Inflammatory macrophage treated with lipopolysaccharide for 1 hour (primary cell): ENCODE measurements around the gene HMCN2.
"Not testable (repeated sequence)": the region's sequence is repeated elsewhere in the genome, so short reads cannot be mapped to it uniquely, and the experiment has no call there.

ENCODE experiments used
- DNase-seq, 2 donors: peaks; one replicate each; pipeline ENCODE4 v3.0.0-alpha.2; 2020 to 2022

HMCN2 gene

GRCh38 chr9:130422546-130422945, 157.0 kb downstream of the HMCN2 start:
- DNase-seq, result no peak

- DNase-seq, result no peak
These were observed 157.7 kb downstream of the HMCN2 start for GRCh38 chr9:130423272-130423671.

- no peak for DNase-seq
These were observed 159.3 kb downstream of the HMCN2 start for GRCh38 chr9:130424595-130425454.

- no peak for DNase-seq
These were observed 160.3 kb downstream of the HMCN2 start for GRCh38 chr9:130425741-130426466.

- DNase-seq, result no peak
These were observed 160.9 kb downstream of the HMCN2 start for GRCh38 chr9:130426467-130426773.

GRCh38 chr9:130426883-130427282, 161.3 kb downstream of the HMCN2 start:
- no peak for DNase-seq

- no peak for DNase-seq
These were observed 161.8 kb downstream of the HMCN2 start for GRCh38 chr9:130427326-130427725.

- DNase-seq, result no peak
These were observed 162.6 kb downstream of the HMCN2 start for GRCh38 chr9:130428086-130428665.

- DNase-seq, result no peak
These were observed 163.8 kb downstream of the HMCN2 start for GRCh38 chr9:130429381-130429780.

GRCh38 chr9:130429831-130430230, 164.3 kb downstream of the HMCN2 start:
- no peak for DNase-seq

GRCh38 chr9:130430232-130430631, 164.7 kb downstream of the HMCN2 start:
- no peak for DNase-seq

- no peak for DNase-seq
These were observed 165.4 kb downstream of the HMCN2 start for GRCh38 chr9:130430734-130431535.

- DNase-seq, result no peak
These were observed 166.2 kb downstream of the HMCN2 start for GRCh38 chr9:130431536-130432303.

- DNase-seq, result no peak
These were observed 166.8 kb downstream of the HMCN2 start for GRCh38 chr9:130432362-130432761.

- no peak for DNase-seq
These were observed 167.2 kb downstream of the HMCN2 start for GRCh38 chr9:130432796-130433167.

GRCh38 chr9:130433168-130433946, 167.8 kb downstream of the HMCN2 start:
- no peak for DNase-seq

GRCh38 chr9:130433947-130434262, 168.3 kb downstream of the HMCN2 start:
- no peak for DNase-seq

GRCh38 chr9:130434656-130435055, 169.1 kb downstream of the HMCN2 start:
- DNase-seq, result not testable (repeated sequence)

- no peak for DNase-seq
These were observed 171.6 kb downstream of the HMCN2 start for GRCh38 chr9:130437011-130437789.

GRCh38 chr9:130438382-130438981, 172.9 kb downstream of the HMCN2 start:
- DNase-seq, result no peak
